SK-N-SH treated with all-trans-retinoic acid at 6 μM for 48 hours (cell line): ENCODE results near the gene SCGB1C1.

Experiments
- ATAC-seq: fragments of 200-7000 bp; cut with Tn5 transposase; 3 replicates; pipeline ENCODE4 v1.9.1; 2020; ENCODE audit warnings: mild to moderate bottlenecking, moderate library complexity
- ARNTL ChIP-seq: fragments of 450-650 bp; formaldehyde crosslinking; IDR thresholded peaks from 2 replicates; pipeline ENCODE4 v1.5.0; 2020; ENCODE audit warnings: low read depth, mild to moderate bottlenecking, moderate library complexity, borderline replicate concordance
- BACH2 ChIP-seq: fragments of 250-450 bp; sonication (Bioruptor Pico); IDR thresholded peaks from 2 replicates; pipeline ENCODE4 v1.9.0; 2021; ENCODE audit warnings: mild to moderate bottlenecking, borderline replicate concordance
- CREB5 ChIP-seq: fragments of 250-450 bp; sonication (Bioruptor Pico); IDR thresholded peaks from 2 replicates; pipeline ENCODE4 v1.5.1; 2020; ENCODE audit warnings: low read depth, mild to moderate bottlenecking, moderate library complexity
- CSDC2 ChIP-seq: fragments of 250-450 bp; sonication (Bioruptor Pico); IDR thresholded peaks from 2 replicates; pipeline ENCODE4 v1.5.0; 2020; ENCODE audit warnings: mild to moderate bottlenecking, moderate library complexity
- ESRRG ChIP-seq: fragments of 250-450 bp; sonication (Bioruptor Pico); IDR thresholded peaks from 2 replicates; pipeline ENCODE4 v1.6.1; 2021; ENCODE audit warnings: mild to moderate bottlenecking
- GLIS3 ChIP-seq: fragments of 250-450 bp; sonication (Bioruptor Pico); IDR thresholded peaks from 2 replicates; pipeline ENCODE4 v1.5.0; 2020; ENCODE audit warnings: mild to moderate bottlenecking, moderate library complexity
- ISL1 ChIP-seq: fragments of 250-450 bp; sonication (Bioruptor Pico); IDR thresholded peaks from 2 replicates; pipeline ENCODE4 v2.1.2; 2022; ENCODE audit warnings: mild to moderate bottlenecking, moderate library complexity
- OSR1 ChIP-seq: fragments of 250-450 bp; sonication (Bioruptor Pico); IDR thresholded peaks from 2 replicates; pipeline ENCODE4 v1.8.0; 2022; ENCODE audit warnings: moderate library complexity, mild to moderate bottlenecking, inconsistent platforms
- PATZ1 ChIP-seq: fragments of 250-450 bp; sonication (Bioruptor Pico); IDR thresholded peaks from 2 replicates; pipeline ENCODE4 v1.8.0; 2020; ENCODE audit warnings: mild to moderate bottlenecking, moderate library complexity, borderline replicate concordance
- POU6F1 ChIP-seq: fragments of 250-450 bp; sonication (Bioruptor Pico); IDR thresholded peaks from 2 replicates; pipeline ENCODE4 v1.8.0; 2021; ENCODE audit warnings: low read depth, mild to moderate bottlenecking, moderate library complexity, borderline replicate concordance
- PPARA ChIP-seq: fragments of 250-450 bp; sonication (Bioruptor Pico); IDR thresholded peaks from 2 replicates; pipeline ENCODE4 v1.5.0; 2020; ENCODE audit warnings: mild to moderate bottlenecking, borderline replicate concordance
- RARB ChIP-seq: fragments of 250-450 bp; sonication (Bioruptor Pico); IDR thresholded peaks from 2 replicates; pipeline ENCODE4 v1.8.0; 2021; ENCODE audit warnings: mild to moderate bottlenecking, moderate library complexity
- TCF4 ChIP-seq: fragments of 250-450 bp; sonication (Bioruptor Pico); IDR thresholded peaks from 2 replicates; pipeline ENCODE4 v1.8.0; 2021; ENCODE audit warnings: mild to moderate bottlenecking, moderate library complexity, borderline replicate concordance
- TOX ChIP-seq: fragments of 250-450 bp; sonication (Bioruptor Pico); IDR thresholded peaks from 2 replicates; pipeline ENCODE4 v1.8.0; 2021; ENCODE audit warnings: mild to moderate bottlenecking, moderate library complexity, borderline replicate concordance
- TSHZ2 ChIP-seq: fragments of 250-450 bp; sonication (Bioruptor Pico); IDR thresholded peaks from 2 replicates; pipeline ENCODE4 v1.5.0; 2020; ENCODE audit warnings: mild to moderate bottlenecking, moderate library complexity
- ZC3H10 ChIP-seq: fragments of 250-450 bp; sonication (Bioruptor Pico); IDR thresholded peaks from 2 replicates; pipeline ENCODE4 v1.5.1; 2021; ENCODE audit warnings: mild to moderate bottlenecking, moderate library complexity
- ZFP3 ChIP-seq: fragments of 250-450 bp; sonication (Bioruptor Pico); IDR thresholded peaks from 2 replicates; pipeline ENCODE4 v1.5.0; 2020; ENCODE audit warnings: mild to moderate bottlenecking, moderate library complexity
- ZFP30 ChIP-seq: fragments of 450-650 bp; formaldehyde crosslinking; IDR thresholded peaks from 2 replicates; pipeline ENCODE4 v1.5.0; 2022; ENCODE audit warnings: mild to moderate bottlenecking, moderate library complexity
- ZNF565 ChIP-seq: fragments of 450-650 bp; formaldehyde crosslinking; conservative IDR thresholded peaks from 2 replicates; pipeline ENCODE4 v1.5.0; 2020; ENCODE audit warnings: low read depth, mild to moderate bottlenecking, moderate library complexity
- ZNF70 ChIP-seq: fragments of 450-650 bp; formaldehyde crosslinking; IDR thresholded peaks from 2 replicates; pipeline ENCODE4 v1.5.0; 2020; ENCODE audit warnings: mild to moderate bottlenecking, moderate library complexity
- ZNF8 ChIP-seq: fragments of 450-650 bp; formaldehyde crosslinking; IDR thresholded peaks from 2 replicates; pipeline ENCODE4 v1.5.0; 2020; ENCODE audit warnings: mild to moderate bottlenecking, moderate library complexity

Gene SCGB1C1

GRCh38 chr11:221998-222789 is 29.3 kb downstream of the SCGB1C1 start (continued):
- TF ChIP-seq TOX (CRISPR knock-in tag) = no peak

DNA sequence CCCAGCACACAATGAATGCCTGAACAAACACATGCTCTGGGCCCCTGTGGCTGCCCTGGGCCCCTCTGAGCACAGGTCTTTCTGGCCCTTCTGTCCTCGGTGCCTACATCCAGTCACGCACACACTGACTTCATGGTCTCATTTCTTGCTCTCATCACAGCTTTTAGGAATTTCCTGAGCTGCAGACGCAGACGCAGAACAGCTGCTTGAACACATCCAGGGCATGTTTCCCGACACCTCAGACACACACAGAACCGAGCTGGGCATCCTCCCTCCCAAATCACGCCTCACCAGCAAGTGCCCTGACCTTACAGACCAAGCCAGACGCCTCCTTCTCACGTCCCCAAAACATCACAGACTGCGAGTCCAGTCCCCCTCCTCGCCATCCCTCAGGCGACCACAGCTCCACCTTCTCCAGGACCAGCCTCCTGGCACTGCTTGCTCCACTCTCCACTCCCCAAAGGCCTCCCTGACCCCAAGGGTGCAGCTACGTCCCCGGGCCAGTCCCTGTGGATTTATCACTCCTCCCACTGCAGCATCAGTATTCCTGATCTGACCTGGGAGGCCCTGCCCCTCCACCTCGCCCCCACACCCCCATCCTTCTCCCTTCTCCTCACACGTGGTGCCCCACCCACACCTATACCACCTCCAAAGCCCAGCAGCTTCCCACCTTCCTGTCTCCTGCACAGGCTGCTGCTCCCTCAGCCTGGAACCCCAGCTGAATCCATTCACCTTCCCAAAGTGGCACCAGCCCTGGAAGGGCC is 30.3 kb downstream of the SCGB1C1 start:
- ATAC-seq = no peak

GRCh38 chr11:223884-224283 is 31.0 kb downstream of the SCGB1C1 start:
- ATAC-seq = no peak
- no peak for TF ChIP-seq ZNF8 (CRISPR knock-in tag)
- no peak for TF ChIP-seq PPARA (CRISPR knock-in tag)
- TF ChIP-seq OSR1 (CRISPR knock-in tag) = no peak
- TF ChIP-seq POU6F1 (CRISPR knock-in tag) = no peak
- no peak for TF ChIP-seq CREB5
- no peak for TF ChIP-seq ZNF70 (CRISPR knock-in tag)
- no peak for TF ChIP-seq ZFP3 (CRISPR knock-in tag)
- no peak for TF ChIP-seq RARB
- TF ChIP-seq BACH2 = no peak

More for the DNA sequence above, 30.3 kb downstream of the SCGB1C1 start:
- TF ChIP-seq ZNF70 (CRISPR knock-in tag) (no peak), CSDC2 (CRISPR knock-in tag) (no peak), ZFP30 (CRISPR knock-in tag) (no peak), ISL1 (CRISPR knock-in tag) (no peak), ZNF565 (CRISPR knock-in tag) (no peak), TSHZ2 (no peak), GLIS3 (CRISPR knock-in tag) (no peak)

GRCh38 chr11:224424-224823 is 31.5 kb downstream of the SCGB1C1 start:
- no peak for ATAC-seq
- TF ChIP-seq RARB (no peak), TSHZ2 (no peak), ARNTL (CRISPR knock-in tag) (no peak), ISL1 (CRISPR knock-in tag) (no peak), PATZ1 (CRISPR knock-in tag) (no peak), ZNF565 (CRISPR knock-in tag) (no peak), ESRRG (no peak), CSDC2 (CRISPR knock-in tag) (no peak), POU6F1 (CRISPR knock-in tag) (no peak), TCF4 (no peak), ZC3H10 (CRISPR knock-in tag) (no peak), BACH2 (no peak), ZFP30 (CRISPR knock-in tag) (no peak), CREB5 (no peak)
